A549 (cell line): ENCODE data around the gene DNAJB12.

Source experiments
- BHLHE40 ChIP-seq: IDR thresholded peaks from 2 replicates; pipeline ENCODE4 v1.6.1; 2012; ENCODE audit warnings: low read depth, low read length, inconsistent platforms
- CHD4 ChIP-seq: fragments of 200-600 bp; sonication (generic); IDR thresholded peaks from 2 replicates; pipeline ENCODE4 v1.6.1; 2016; ENCODE audit warnings: antibody characterized with exemption, mild to moderate bottlenecking, borderline replicate concordance
- CTCF ChIP-seq: fragments of >200 bp; sonication (Bioruptor Twin); formaldehyde crosslinking; IDR thresholded peaks from 3 replicates; pipeline ENCODE4 v1.5.1; 2016
- EP300 ChIP-seq, 2 experiments: fragments of >200 bp; sonication (Bioruptor Twin); formaldehyde crosslinking; IDR thresholded peaks; 2 replicates in 1 of 2; 3 replicates in 1 of 2; pipeline ENCODE4 v1.6.1; 2016 to 2017
- JUN ChIP-seq, 2 experiments: fragments of >200 bp; sonication (Bioruptor Twin); formaldehyde crosslinking; IDR thresholded peaks; 2 replicates in 1 of 2; 3 replicates in 1 of 2; pipeline ENCODE4 v1.6.1; 2016 to 2017
- KDM5A ChIP-seq: fragments of 200-600 bp; sonication (generic); IDR thresholded peaks from 2 replicates; pipeline ENCODE4 v1.6.1; 2016; ENCODE audit warnings: antibody characterized with exemption, mild to moderate bottlenecking
- MAFK ChIP-seq: fragments of 450-650 bp; IDR thresholded peaks from 2 replicates; pipeline ENCODE4 v1.6.1; 2014; ENCODE audit not compliant: partially characterized antibody
- MAX ChIP-seq: IDR thresholded peaks from 2 replicates; pipeline ENCODE4 v1.6.1; 2012
- NR3C1 ChIP-seq: fragments of >200 bp; sonication (Bioruptor Twin); formaldehyde crosslinking; IDR thresholded peaks from 3 replicates; pipeline ENCODE4 v1.6.1; 2017
- POLR2AphosphoS2 ChIP-seq: conservative IDR thresholded peaks from 2 replicates; pipeline ENCODE4 v1.6.1; 2012; ENCODE audit warnings: low read length, improper control_type of control experiment, inconsistent platforms
- RCOR1 ChIP-seq: fragments of 150-350 bp; IDR thresholded peaks from 2 replicates; pipeline ENCODE4 v1.6.1; 2014; ENCODE audit warnings: antibody characterized with exemption, low read length, low read depth
- RNF2 ChIP-seq: fragments of 200-600 bp; sonication (generic); IDR thresholded peaks from 2 replicates; pipeline ENCODE4 v1.6.1; 2016; ENCODE audit warnings: low read depth, mild to moderate bottlenecking, antibody characterized with exemption, moderate library complexity, borderline replicate concordance
- SMC3 ChIP-seq: fragments of >200 bp; sonication (Bioruptor Twin); formaldehyde crosslinking; IDR thresholded peaks from 3 replicates; pipeline ENCODE4 v1.6.1; 2018; ENCODE audit warnings: inconsistent platforms
- TF ChIP-seq, protein P1 (sequence below): IDR thresholded peaks from 2 replicates; pipeline ENCODE4 v1.6.1; 2012; ENCODE audit warnings: low read depth, borderline replicate concordance

DNA sequence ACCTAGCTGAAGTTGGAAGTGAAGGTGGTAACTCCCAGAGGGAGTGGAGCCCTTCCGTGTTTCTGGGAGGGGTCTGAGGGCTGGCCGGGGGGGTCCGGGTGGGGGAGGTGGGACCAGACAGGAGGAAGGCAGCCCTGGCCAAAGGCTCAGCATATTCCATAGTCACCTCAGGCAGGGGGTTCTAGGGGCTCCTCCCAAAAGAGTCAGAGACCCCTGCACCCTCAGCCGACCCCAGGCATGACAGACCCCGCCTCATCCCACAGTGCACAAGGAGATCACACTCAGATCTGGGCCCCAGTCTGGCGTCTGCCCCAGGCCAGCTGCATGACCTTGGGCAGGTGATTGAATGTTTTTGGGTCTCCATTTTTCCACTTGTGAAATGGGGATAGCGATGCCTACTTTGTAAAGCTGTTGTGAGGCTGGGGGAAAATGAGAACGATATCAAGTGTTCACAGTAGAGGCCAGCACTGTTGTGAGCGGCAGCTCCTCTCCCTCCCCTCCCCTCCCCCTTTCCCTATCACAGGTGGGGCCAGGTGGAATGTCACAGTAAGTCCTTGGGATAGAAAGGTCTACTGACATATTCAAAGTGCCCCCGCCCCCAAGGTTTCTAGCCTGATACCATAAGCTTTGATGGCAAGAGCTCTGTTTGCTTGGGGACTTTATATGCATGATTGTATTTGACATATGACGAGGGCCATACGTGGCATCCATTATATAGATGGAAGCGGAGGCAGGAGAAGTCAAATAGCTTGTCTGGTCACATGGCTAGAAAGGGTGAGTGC, 33.3 kb downstream of the DNAJB12 start:
- TF ChIP-seq POLR2AphosphoS2 (no peak), CHD4 (no peak), KDM5A (no peak), CTCF (no peak), MAFK (no peak), RNF2 (no peak), SMC3 (no peak), JUN (IDR thresholded peaks at IDR 0.05) (no peak), NR3C1 (no peak), RCOR1 (no peak), MAX (no peak), EP300 (IDR thresholded peaks at IDR 0.05) (no peak), BHLHE40 (no peak)
- TF ChIP-seq, protein P1, sequence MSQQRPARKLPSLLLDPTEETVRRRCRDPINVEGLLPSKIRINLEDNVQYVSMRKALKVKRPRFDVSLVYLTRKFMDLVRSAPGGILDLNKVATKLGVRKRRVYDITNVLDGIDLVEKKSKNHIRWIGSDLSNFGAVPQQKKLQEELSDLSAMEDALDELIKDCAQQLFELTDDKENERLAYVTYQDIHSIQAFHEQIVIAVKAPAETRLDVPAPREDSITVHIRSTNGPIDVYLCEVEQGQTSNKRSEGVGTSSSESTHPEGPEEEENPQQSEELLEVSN: no peak
